Measurements from ENCODE around the gene UBXN6.

GRCh38 chr19:4436231-4436630 lies 21.4 kb downstream of the UBXN6 start:
- TF ChIP-seq CTCF (IDR thresholded peaks at IDR 0.05; ENCODE audit: insufficient read depth, low read length) (no peak), GABPA (IDR thresholded peaks at IDR 0.05; ENCODE audit: low read depth) (no peak), POLR2AphosphoS5 (IDR thresholded peaks at IDR 0.05; ENCODE audit: low read depth) (no peak)
- TF ChIP-seq, protein P1, sequence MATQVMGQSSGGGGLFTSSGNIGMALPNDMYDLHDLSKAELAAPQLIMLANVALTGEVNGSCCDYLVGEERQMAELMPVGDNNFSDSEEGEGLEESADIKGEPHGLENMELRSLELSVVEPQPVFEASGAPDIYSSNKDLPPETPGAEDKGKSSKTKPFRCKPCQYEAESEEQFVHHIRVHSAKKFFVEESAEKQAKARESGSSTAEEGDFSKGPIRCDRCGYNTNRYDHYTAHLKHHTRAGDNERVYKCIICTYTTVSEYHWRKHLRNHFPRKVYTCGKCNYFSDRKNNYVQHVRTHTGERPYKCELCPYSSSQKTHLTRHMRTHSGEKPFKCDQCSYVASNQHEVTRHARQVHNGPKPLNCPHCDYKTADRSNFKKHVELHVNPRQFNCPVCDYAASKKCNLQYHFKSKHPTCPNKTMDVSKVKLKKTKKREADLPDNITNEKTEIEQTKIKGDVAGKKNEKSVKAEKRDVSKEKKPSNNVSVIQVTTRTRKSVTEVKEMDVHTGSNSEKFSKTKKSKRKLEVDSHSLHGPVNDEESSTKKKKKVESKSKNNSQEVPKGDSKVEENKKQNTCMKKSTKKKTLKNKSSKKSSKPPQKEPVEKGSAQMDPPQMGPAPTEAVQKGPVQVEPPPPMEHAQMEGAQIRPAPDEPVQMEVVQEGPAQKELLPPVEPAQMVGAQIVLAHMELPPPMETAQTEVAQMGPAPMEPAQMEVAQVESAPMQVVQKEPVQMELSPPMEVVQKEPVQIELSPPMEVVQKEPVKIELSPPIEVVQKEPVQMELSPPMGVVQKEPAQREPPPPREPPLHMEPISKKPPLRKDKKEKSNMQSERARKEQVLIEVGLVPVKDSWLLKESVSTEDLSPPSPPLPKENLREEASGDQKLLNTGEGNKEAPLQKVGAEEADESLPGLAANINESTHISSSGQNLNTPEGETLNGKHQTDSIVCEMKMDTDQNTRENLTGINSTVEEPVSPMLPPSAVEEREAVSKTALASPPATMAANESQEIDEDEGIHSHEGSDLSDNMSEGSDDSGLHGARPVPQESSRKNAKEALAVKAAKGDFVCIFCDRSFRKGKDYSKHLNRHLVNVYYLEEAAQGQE (IDR thresholded peaks at IDR 0.05; ENCODE audit: insufficient replicate concordance, low read depth) = no peak
